Gastroesophageal sphincter (tissue), 3 donors: ENCODE measurements around the gene OR4F6.

ENCODE experiments used
- CTCF ChIP-seq, 4 experiments: fragments of 200-600 bp in 2 of 4; fragments of 450-650 bp in 2 of 4; sonication (generic) in 1 of 4; IDR thresholded peaks; one replicate each; pipeline ENCODE4 v1.5.1; 2017 to 2019; ENCODE audit warnings: antibody characterized with exemption in 4 of 4, mild to moderate bottlenecking in 2 of 4, moderate library complexity in 2 of 4
- EP300 ChIP-seq: sonication (generic); formaldehyde crosslinking; IDR thresholded peaks from one replicate; pipeline ENCODE4 v1.6.1; 2017; ENCODE audit warnings: antibody characterized with exemption, mild to moderate bottlenecking
- POLR2A ChIP-seq, 2 donors: fragments of 450-650 bp; IDR thresholded peaks; one replicate each; pipeline ENCODE4 v1.6.1; 2017; ENCODE audit warnings: antibody characterized with exemption in 2 of 2, mild to moderate bottlenecking in 2 of 2, moderate library complexity in 1 of 2
- POLR2AphosphoS5 ChIP-seq: sonication (generic); formaldehyde crosslinking; IDR thresholded peaks from one replicate; pipeline ENCODE4 v1.6.1; 2017; ENCODE audit warnings: antibody characterized with exemption

- TF ChIP-seq CTCF (IDR thresholded peaks at IDR 0.05) (no peak), EP300 (no peak), POLR2AphosphoS5 (no peak), POLR2A (IDR thresholded peaks at IDR 0.05) (no peak)
Measured at GRCh38 chr15:101810876-101811275, 7.6 kb downstream of the OR4F6 start.
